Stimulated activated CD4-positive, alpha-beta T cell treated with anti-CD3 and anti-CD28 coated beads, Interleukin-12 subunit alpha, Interleukin-12 subunit beta, amount 100 ng/mL, for 24 hours (primary cell): ENCODE measurements around the gene NUDT3.
"Not testable (repeated sequence)": the region's sequence is repeated elsewhere in the genome, so short reads cannot be mapped to it uniquely, and the experiment has no call there.

ENCODE experiments used
- DNase-seq, 2 experiments: peaks; one replicate each; pipeline ENCODE4 v3.0.0-alpha.2; 2020; ENCODE audit warnings: low read depth in 2 of 2

Gene NUDT3

GRCh38 chr6:34370361-34370760 lies 22.1 kb downstream of the NUDT3 start:
- no peak for DNase-seq

- no peak for DNase-seq
Measured at GRCh38 chr6:34369385-34369784, 23.1 kb downstream of the NUDT3 start.

- DNase-seq = no peak
Measured at GRCh38 chr6:34366639-34366921, 25.9 kb downstream of the NUDT3 start.

- not testable (repeated sequence) for DNase-seq
Measured at GRCh38 chr6:34365781-34366638, 26.5 kb downstream of the NUDT3 start.

GRCh38 chr6:34363681-34364075 lies 28.8 kb downstream of the NUDT3 start:
- DNase-seq = not testable (repeated sequence)

GRCh38 chr6:34362909-34363680 lies 29.4 kb downstream of the NUDT3 start:
- DNase-seq = no peak

GRCh38 chr6:34362176-34362575 lies 30.3 kb downstream of the NUDT3 start:
- DNase-seq = no peak

- no peak for DNase-seq
Measured at GRCh38 chr6:34360556-34360955, 31.9 kb downstream of the NUDT3 start.

GRCh38 chr6:34359418-34360158 lies 32.9 kb downstream of the NUDT3 start:
- DNase-seq = no peak

- no peak for DNase-seq
Measured at GRCh38 chr6:34358389-34358905, 34.0 kb downstream of the NUDT3 start.

- DNase-seq = no peak
Measured at GRCh38 chr6:34357937-34358336, 34.5 kb downstream of the NUDT3 start.

GRCh38 chr6:34355889-34356288 lies 36.6 kb downstream of the NUDT3 start:
- DNase-seq = no peak

- DNase-seq = not testable (repeated sequence)
Measured at GRCh38 chr6:34354230-34354629, 38.2 kb downstream of the NUDT3 start.

GRCh38 chr6:34353530-34353929 lies 38.9 kb downstream of the NUDT3 start:
- DNase-seq = not testable (repeated sequence)

- no peak for DNase-seq
Measured at GRCh38 chr6:34352305-34352937, 40.0 kb downstream of the NUDT3 start.

GRCh38 chr6:34350934-34351217 lies 41.6 kb downstream of the NUDT3 start:
- DNase-seq = no peak

- DNase-seq = no peak
Measured at GRCh38 chr6:34350137-34350933, 42.1 kb downstream of the NUDT3 start.

GRCh38 chr6:34349211-34349610 lies 43.3 kb downstream of the NUDT3 start:
- DNase-seq = no peak

- DNase-seq = no peak
Measured at GRCh38 chr6:34347303-34347702, 45.2 kb downstream of the NUDT3 start.

- DNase-seq = no peak
Measured at GRCh38 chr6:34346175-34347119, 46.0 kb downstream of the NUDT3 start.
